Stimulated activated CD8-positive, alpha-beta memory T cell treated with anti-CD3 and anti-CD28 coated beads, Interleukin-7, amount 100 ng/mL, for 48 hours (primary cell): ENCODE data around the gene CCL18.
"Not testable (repeated sequence)": the region's sequence is repeated elsewhere in the genome, so short reads cannot be mapped to it uniquely, and the experiment has no call there.

ENCODE experiments used
- DNase-seq, 2 donors: peaks; one replicate each; pipeline ENCODE4 v3.0.0-alpha.2; 2020; ENCODE audit warnings: low read depth in 1 of 2; ENCODE audit errors: extremely low read depth in 1 of 2

CCL18 gene, protein sequence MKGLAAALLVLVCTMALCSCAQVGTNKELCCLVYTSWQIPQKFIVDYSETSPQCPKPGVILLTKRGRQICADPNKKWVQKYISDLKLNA

GRCh38 chr17:36063786-36064541 is at the start of gene CCL18:
TSS of gene CCL18 (plus strand) at chr17:36064272. CDS start at chr17:36064343, 71 bp downstream.
- no peak for DNase-seq

GRCh38 chr17:36014946-36015345 is 49.1 kb upstream of the CCL18 start:
- no peak for DNase-seq

GRCh38 chr17:36015895-36016294 is 48.2 kb upstream of the CCL18 start:
- DNase-seq = not testable (repeated sequence)

DNA sequence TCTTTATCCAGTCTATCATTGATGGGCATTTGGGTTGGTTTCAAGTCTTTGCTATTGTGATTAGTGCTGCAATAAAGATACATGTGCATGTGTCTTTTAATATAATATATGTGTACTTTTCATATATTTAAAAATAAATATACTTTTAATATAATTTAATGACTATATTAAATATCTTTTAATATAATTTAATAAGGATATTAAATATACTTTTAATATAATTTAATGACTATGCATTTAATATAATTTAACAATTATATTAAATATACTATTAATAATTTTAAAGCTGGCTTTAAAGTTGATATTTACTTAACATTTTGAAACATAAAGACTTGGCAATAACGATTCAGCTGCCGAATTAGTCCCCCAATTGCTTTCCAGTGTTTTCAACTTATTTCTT is 47.5 kb upstream of the CCL18 start:
- no peak for DNase-seq

- DNase-seq = no peak
Observed at GRCh38 chr17:36017799-36018198, 46.3 kb upstream of the CCL18 start, which contains the start of gene CCL23. TSS of gene CCL23 (minus strand) at chr17:36017972. CDS start at chr17:36017897, 75 bp downstream.

DNA sequence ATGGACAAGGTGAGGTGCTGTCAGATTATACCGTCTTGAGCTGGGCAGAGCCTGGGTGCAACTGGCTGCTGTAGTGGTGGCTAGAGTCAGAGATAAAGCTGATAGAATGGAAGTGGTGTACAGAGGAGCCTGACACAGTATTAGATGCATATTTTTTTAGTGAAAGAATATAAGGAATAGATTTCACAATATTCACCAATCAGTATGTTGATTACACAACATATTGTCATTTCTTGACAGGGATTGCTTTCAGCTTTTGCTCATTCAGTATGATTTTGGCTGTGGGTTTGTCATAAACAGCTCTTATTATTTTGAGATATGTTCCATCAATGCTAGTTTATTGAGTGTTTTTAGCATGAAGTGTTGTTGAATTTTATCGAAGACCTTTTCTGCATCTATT is 44.6 kb upstream of the CCL18 start:
- DNase-seq = no peak

DNA sequence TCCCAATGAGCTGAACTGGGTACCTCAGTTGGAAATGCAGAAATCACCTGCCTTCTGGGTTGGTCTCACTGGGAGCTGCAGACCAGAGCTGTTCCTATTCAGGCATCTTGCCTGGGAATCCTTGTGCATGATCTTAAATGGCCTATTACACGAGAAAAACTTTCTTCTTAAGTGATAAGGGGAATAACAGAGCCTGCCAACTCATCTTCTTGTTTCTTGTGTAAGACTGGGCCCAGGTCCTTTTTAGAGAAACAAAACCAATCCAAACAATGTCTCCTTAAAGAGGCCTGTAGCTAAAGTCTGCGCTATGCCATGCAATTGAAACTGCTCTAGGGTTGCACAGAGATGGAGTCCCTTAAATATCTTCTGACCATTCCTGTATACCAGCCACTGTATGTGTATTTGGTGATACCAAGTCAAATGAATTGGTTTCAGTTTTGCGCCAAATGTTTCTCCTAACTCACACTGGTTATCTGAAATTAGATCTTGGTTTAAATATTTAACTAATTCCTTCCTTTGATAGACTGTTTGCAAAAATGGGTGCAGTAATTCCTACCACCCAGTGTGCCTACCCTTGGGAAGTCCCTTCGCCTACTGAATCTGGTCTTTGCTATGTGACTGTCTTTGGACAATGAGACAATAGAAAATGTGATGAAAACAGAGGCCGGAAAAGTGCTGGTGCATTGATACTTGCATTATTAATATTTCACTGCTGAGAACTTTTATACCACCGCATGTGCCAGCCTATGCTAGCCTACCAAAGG is 39.8 kb upstream of the CCL18 start:
- no peak for DNase-seq

GRCh38 chr17:36027761-36028160 is 36.3 kb upstream of the CCL18 start:
- no peak for DNase-seq

DNA sequence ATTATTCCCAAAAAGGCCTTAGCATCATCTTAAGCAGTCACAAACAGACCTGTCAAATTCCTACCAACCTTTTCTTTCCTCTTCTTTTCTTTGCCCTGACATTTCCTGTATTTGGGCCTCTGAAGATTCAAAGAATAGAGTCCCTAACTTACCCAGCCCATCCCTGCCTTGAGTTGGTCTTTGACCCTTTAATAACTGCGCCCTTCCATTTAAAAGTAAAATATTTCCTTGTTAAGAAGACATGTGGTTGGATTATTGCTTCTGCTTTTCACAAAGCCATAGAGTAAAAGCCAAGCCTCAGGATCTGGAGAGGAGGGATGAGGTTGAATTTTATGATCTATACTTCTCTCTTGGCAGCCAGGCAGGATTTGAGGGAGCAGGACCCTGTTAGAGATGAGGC is 33.1 kb upstream of the CCL18 start:
- DNase-seq = no peak

DNA sequence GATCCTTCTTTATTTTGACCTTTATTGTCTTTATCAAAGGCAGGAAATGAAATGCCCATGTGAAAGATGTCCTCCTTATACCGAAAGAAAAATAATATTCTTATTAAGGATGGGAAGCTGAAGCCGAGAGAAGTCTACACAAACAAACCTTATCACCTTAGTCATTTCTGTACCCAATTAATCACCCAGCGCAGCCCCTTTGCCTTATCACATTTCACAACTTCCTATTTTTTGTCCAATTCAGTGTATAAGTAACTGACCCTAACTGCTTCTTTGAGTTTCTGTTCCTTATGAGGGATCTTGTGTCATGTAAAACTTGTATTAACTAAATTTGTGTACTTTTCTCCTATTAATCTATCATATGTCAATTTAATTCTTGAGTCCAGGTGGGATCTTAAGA is 29.9 kb upstream of the CCL18 start:
- DNase-seq = no peak

DNA sequence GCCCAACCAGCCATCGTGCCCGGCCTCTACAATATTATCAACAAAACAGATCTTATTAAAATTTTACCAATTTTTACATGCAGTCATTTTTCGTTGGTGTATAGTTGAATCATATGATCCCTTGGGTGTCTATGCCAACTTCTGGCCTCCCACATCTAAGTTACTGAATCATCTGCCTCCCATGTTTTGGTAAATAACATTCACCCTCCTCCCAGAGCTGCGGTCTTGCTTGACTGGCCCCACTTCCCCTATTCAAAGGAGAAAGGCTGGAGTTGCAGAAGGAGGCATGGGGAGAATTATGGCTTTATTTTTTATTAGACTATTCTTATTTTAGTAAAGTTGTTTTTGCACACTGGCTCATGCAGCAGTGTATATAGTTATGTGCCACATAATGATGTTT is 27.8 kb upstream of the CCL18 start:
- no peak for DNase-seq

DNA sequence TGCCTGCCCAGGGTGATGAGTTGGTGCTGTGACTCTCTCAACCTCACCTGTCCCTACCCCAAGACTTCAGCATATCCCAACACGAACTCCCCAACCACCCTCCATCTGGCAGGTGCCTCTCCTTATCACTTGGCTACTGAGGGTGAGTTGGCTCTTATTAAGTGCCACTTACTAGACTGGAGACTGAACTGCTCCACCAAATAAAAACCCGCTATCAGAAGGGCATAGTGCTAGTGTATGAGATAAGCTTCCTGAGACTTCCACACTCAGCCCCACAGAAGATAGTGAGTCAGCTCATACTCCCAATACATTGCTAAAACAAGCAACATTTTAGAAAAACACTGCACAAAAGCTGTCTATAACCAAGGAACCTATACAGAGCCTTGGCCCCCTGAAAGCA is 16.0 kb upstream of the CCL18 start:
- DNase-seq = no peak

- DNase-seq = no peak
Observed at GRCh38 chr17:36049643-36050042, 14.4 kb upstream of the CCL18 start.

GRCh38 chr17:36055171-36055570 is 8.9 kb upstream of the CCL18 start:
- DNase-seq = no peak

DNA sequence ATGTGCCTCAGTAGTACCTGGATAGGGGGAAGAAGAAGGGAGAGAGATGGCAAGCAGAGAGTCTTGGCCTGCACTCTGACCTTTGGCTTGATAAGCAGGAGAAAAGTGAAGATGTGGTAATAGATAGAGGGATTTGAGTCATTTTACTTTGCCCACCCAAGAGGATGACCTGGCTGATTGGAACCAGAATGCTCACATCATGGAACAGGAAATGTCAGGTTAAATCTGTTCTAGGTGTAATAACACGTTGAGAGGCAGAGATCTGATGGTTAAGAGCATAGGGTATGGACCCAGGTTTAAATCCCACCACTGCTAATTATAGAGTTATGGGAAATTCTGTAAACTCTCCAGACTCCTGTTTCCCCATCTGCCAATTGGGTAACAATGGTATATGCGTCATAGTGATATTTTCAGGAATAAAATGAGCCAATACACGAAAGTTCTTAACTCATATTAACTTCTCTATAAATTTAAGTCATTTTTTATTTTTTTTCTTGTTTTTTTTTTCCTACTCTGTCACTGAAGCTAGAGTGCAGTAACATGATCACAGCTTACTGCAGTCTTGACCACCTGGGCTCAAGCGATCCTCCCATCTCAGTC is 8.1 kb upstream of the CCL18 start:
- no peak for DNase-seq

DNA sequence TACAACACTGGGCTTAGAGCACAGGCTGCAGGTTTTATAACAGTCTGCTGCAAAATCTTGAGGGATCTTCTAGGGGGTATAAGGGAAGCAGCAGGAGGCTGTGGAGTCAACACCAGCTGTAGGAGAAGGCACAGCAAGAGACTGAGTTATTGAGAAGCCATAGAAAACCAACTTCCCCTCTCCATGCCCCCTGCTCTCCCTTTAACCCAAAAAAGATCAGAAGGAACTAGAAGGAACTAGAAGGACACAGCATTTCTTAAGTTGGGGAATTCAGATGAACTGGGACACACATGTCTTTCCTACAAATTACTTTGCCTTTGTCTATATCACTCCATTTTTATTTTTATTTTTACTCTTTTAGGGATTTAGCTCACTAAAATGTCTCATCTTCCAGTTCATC is 6.2 kb upstream of the CCL18 start:
- no peak for DNase-seq

DNA sequence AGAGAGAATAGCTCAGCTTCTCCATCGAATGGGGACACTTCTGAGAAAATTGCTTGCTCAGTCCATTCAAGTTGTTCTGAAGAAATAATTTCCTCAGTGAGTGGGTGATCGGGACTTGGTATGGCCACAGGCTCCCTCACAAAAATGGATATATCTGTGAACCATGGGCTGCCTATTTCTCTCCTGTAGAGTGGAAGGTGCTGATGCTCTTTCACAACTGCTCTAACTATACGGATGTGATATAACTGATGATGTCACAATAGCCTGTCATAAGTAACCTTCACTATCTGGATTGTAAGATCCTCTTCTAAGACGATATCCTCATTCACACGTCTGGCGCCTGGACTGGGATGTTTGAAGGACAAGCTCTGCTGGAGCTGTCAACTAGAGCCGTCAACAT is 4.7 kb upstream of the CCL18 start:
- DNase-seq = no peak

- DNase-seq = no peak
Observed at GRCh38 chr17:36060816-36061215, 3.3 kb upstream of the CCL18 start.

- no peak for DNase-seq
Observed at GRCh38 chr17:36066365-36066985, 2.4 kb downstream of the CCL18 start.

DNA sequence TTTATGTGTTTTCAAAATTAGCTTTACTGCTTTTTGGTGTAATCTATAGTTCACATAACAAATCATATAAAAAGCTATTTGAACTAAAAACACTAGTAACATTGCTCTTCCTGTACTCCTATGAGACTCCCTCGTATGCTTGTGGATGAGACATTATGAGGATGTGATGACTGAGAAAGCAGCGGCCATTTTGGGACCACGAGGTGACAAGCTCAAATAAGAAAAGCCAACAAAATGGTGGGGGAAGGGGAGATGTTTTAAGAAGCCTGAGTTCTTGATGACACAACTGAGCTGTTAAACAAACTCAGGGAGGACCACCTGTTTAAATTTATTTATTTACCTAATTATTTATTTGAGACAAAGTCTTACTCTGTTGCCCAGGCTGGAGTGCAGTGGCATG is 4.5 kb downstream of the CCL18 start:
- DNase-seq = no peak

- DNase-seq = no peak
Observed at GRCh38 chr17:36069136-36069535, 5.1 kb downstream of the CCL18 start.
